GM10248 (cell line): ENCODE results near the gene TEPSIN.

Experiments
- CTCF ChIA-PET: fragments of 300-600 bp; sonication (Branson Sonifier 250); formaldehyde crosslinking; extraction: SDS; loops from one replicate; lab custom pipeline; 2021; ENCODE audit warnings: antibody characterized with exemption; lab: Yijun Ruan, JAX
- POLR2A ChIA-PET: fragments of 350-650 bp; sonication (Branson Sonifier 250); formaldehyde crosslinking; extraction: SDS; loops from one replicate; lab custom pipeline; 2020; ENCODE audit warnings: antibody characterized with exemption; lab: Yijun Ruan, JAX
- DNase-seq: peaks from one replicate; pipeline ENCODE4 v3.0.0; 2012; ENCODE audit errors: extremely low spot score
- CTCF ChIP-seq: IDR thresholded peaks from 2 replicates; pipeline ENCODE4 v1.5.1; 2012; ENCODE audit warnings: mild to moderate bottlenecking, low read depth; ENCODE audit errors: extremely low read depth, missing control alignments, control extremely low read depth

The TEPSIN gene

GRCh38 chr17:81277946-81278693, 39.3 kb upstream of the TEPSIN start:
- POLR2A ChIA-PET: no interaction called here
- no peak for DNase-seq
- CTCF ChIA-PET: interaction anchor here (1.7 kb wide), 1 partner anchor 14 kb away, joined by 6 read pairs; no protein-coding TSS in a partner anchor
- TF ChIP-seq CTCF: no peak

- POLR2A ChIA-PET: no interaction called here
- CTCF ChIA-PET: interaction anchor here (1.7 kb wide), 1 partner anchor 15 kb away, joined by 6 read pairs; no protein-coding TSS in a partner anchor
- no peak for DNase-seq
- no peak for TF ChIP-seq CTCF
Measured at GRCh38 chr17:81277421-81277820, 38.6 kb upstream of the TEPSIN start.

- ChIA-PET CTCF (interaction anchor here (1.2 kb wide), 2 partner anchors 19 to 24 kb away, joined by 3 read pairs; partner anchors contain the start of gene SLC38A10), POLR2A (no interaction called here)
- no peak for DNase-seq
- TF ChIP-seq CTCF: no peak
Measured at GRCh38 chr17:81276781-81277180, 37.9 kb upstream of the TEPSIN start.

- CTCF ChIA-PET: no interaction called here
- no peak for TF ChIP-seq CTCF
- POLR2A ChIA-PET: no interaction called here
- DNase-seq: no peak
Measured at GRCh38 chr17:81274471-81274855, 35.6 kb upstream of the TEPSIN start.

- no peak for DNase-seq
- ChIA-PET POLR2A (no interaction called here), CTCF (no interaction called here)
- TF ChIP-seq CTCF: no peak
Measured at GRCh38 chr17:81273698-81274470, 35.0 kb upstream of the TEPSIN start.

GRCh38 chr17:81272616-81273015, 33.8 kb upstream of the TEPSIN start:
- TF ChIP-seq CTCF: no peak
- POLR2A ChIA-PET: interaction anchor here (0.5 kb wide), 1 partner anchor 14 kb away, joined by 3 read pairs; no protein-coding TSS in a partner anchor
- CTCF ChIA-PET: no interaction called here
- no peak for DNase-seq
